Epithelial cell of esophagus (primary cell): Measurements from ENCODE around the gene DNM2.

Experiments
- DNase-seq: peaks from one replicate; pipeline ENCODE4 v3.0.0; 2010; ENCODE audit warnings: low read depth
- H3K4me3 ChIP-seq: 2 replicates; pipeline ENCODE4 v1.5.1; 2011; ENCODE audit warnings: mild to moderate bottlenecking, low read length, control low read depth
- TF ChIP-seq, protein P1 (sequence below): IDR thresholded peaks from 2 replicates; pipeline ENCODE4 v1.5.1; 2011; ENCODE audit warnings: low read depth, mild to moderate bottlenecking, low read length, control low read depth, inconsistent platforms; ENCODE audit not compliant: insufficient read depth; ENCODE audit errors: missing control alignments

The DNM2 gene

GRCh38 chr19:10725415-10725814, 7.5 kb downstream of the DNM2 start:
- TF ChIP-seq, protein P1, sequence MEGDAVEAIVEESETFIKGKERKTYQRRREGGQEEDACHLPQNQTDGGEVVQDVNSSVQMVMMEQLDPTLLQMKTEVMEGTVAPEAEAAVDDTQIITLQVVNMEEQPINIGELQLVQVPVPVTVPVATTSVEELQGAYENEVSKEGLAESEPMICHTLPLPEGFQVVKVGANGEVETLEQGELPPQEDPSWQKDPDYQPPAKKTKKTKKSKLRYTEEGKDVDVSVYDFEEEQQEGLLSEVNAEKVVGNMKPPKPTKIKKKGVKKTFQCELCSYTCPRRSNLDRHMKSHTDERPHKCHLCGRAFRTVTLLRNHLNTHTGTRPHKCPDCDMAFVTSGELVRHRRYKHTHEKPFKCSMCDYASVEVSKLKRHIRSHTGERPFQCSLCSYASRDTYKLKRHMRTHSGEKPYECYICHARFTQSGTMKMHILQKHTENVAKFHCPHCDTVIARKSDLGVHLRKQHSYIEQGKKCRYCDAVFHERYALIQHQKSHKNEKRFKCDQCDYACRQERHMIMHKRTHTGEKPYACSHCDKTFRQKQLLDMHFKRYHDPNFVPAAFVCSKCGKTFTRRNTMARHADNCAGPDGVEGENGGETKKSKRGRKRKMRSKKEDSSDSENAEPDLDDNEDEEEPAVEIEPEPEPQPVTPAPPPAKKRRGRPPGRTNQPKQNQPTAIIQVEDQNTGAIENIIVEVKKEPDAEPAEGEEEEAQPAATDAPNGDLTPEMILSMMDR: no peak
- DNase-seq: no peak
- H3K4me3 ChIP-seq: no peak overlapping the region

- TF ChIP-seq, protein P1: no peak
- H3K4me3 ChIP-seq: no peak overlapping the region
- no peak for DNase-seq
Measured at GRCh38 chr19:10726268-10726667, 8.4 kb downstream of the DNM2 start.

DNA sequence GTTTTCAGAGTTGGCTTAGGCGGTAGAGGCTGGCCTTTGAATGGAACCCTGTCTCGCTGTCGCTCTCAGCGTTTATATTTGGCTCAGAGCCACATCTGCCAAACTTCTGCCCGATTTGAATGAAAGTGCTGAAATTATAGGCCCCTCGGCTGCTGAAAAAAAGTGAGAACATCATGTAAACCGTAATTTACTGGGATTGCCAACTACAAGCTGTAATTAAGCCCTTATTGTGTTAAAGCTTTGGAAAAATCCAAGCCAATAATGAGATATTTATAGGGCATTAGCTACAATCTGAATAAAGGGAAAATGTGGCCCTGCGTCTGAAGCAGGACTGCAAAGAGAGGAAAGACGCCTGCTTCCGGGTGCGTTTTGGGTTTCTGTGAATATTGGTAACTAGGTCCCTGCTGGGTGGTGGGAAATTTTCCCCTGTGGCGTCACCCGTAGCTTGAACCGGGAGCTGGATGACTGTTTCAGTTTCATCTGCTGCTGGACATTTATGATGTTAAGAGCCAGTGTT, 9.9 kb downstream of the DNM2 start:
- TF ChIP-seq, protein P1: no peak
- no peak overlapping the region for H3K4me3 ChIP-seq
- no peak for DNase-seq

DNA sequence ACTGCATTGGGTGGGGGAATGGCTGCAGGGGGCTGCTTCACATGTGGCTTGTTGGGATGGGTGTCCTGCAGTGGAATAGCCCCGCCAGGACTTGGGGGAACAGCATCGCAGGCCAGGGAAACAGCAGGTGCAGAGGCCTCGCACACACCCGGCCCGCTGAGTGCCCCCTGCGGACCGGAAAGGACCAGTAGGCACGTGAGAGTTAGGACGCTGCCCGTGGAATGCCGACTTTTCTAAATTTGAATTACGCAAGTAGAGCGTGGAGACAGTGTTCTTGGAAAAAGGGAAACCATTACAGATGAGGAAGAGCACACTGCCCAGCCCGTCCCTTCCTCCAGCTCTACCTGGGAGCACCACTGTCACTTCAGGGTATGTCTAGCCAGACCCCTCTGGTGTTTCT, 11.5 kb downstream of the DNM2 start:
- H3K4me3 ChIP-seq: no peak overlapping the region
- TF ChIP-seq, protein P1: no peak
- DNase-seq: no peak

- H3K4me3 ChIP-seq: no peak overlapping the region
- DNase-seq: no peak
- TF ChIP-seq, protein P1: no peak
Measured at GRCh38 chr19:10730932-10731331, 13.1 kb downstream of the DNM2 start.

- no peak for DNase-seq
- TF ChIP-seq, protein P1: no peak
- H3K4me3 ChIP-seq: no peak overlapping the region
Measured at GRCh38 chr19:10735741-10736140, 17.9 kb downstream of the DNM2 start.

DNA sequence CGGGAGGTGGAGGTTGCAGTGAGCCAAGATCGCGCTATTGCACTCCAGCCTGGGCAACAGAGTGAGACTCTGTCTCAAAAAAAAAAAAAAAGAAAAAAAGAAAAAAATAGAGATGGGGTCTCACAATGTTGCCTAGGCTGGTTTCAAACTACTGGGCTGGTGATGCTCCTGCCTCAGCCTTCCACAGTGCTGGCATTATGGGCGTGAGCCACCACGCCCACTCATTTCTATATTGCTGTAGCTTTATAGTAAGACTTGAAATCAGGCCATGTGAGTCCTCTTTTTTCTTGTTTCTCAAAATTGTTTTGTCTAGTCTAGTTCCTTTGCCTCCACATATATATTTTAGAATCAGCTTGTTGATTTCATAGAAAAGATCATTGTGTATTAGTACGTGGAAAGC, 18.3 kb downstream of the DNM2 start:
- H3K4me3 ChIP-seq: no peak overlapping the region
- TF ChIP-seq, protein P1: no peak
- no peak for DNase-seq
